ENCODE results near the gene AFAP1.

The AFAP1 gene

GRCh38 chr4:7841071-7841470 is 98.6 kb downstream of the AFAP1 start:
- no peak for DNase-seq (ENCODE audit: low spot score)

DNA sequence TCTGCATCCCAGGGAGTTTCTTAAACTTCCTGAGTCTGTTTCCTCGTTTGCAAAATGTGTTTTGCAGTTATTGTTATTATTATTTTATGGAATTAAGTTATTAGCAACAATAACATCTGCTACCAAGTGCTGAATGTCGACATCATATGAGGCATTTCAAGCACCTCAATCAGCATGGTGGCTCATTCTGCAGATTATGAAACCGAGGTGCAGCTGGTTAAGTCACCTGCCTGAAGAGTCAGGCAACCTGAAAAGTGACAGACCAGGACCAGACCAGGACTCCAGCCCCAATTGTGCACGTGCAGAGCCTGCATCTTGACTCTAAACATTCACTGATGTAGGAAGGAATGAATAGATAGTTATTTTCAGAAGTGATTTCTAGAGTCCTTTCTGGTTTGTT is 99.8 kb downstream of the AFAP1 start:
- DNase-seq (ENCODE audit: low spot score): no peak

- DNase-seq (ENCODE audit: low spot score): no peak
Measured at GRCh38 chr4:7838136-7838782, 101.4 kb downstream of the AFAP1 start.

DNA sequence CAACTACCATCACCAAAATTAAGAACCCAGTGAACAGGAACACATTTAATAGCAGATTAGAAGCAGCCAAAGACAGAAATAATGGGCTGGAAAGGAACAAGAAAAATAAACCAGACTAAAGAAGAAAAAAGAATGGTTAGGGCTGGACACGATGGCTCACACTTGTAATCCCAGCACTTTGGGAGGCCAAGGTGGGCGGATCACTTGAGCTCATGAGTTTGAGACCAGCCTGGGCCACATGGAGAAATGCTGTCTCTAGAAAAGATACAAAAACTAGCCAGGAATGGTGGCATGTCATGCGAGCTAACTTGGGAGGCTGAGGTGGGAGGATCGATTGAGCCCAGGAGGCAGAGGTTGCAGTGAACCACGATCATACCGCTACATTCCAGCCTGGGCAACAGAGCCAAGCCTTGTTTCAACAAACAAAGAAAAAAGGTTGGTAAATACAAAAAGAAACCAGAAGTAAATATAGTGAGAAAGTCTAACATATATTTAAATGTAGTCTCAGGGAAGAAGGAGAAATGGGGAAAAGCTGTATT is 102.0 kb downstream of the AFAP1 start:
- DNase-seq (ENCODE audit: low spot score): no peak

DNA sequence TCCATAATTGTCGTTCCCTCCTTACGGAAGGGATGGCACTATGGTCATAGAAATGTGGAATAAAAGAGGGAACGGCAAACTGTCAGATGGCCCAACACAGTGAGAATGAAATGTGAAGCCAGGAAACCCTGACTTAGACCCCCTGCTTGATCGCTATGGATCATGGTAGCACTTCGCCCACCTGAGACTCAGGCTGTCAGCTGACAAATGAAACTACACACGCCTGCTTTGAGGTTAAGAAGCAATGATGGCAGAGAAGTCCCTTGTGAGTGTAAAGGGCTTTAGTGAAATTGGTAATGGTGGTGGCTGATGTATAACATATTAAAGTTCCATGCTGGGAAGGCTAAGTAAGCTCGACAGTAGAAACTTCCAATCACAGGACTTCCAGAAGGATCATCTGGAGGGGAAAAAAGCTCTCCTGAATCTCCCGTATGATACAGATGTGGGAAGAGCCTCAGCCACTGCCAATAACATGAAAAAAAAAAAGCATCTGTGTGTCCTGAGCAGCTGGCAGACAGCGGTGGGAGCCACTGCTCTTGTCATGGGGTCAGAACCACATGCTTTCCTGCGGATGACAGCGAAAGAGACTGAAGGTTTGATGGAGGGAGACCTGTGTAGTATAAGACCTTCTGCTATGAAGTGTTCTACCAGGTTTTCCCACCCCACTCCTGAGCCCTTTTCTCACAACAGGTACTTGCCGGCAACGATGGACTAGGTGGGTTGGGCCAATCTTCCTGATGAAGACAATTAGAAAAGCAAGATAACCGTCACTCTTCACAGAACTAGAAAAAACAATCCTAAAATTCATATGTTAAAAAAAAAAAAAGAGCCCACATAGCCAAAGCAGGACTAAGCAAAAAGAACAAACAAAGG is 107.6 kb downstream of the AFAP1 start:
- DNase-seq (ENCODE audit: low spot score): no peak

- no peak for DNase-seq (ENCODE audit: low spot score)
Measured at GRCh38 chr4:7831330-7831729, 108.3 kb downstream of the AFAP1 start.

- no peak for DNase-seq (ENCODE audit: low spot score)
Measured at GRCh38 chr4:7830747-7831146, 108.9 kb downstream of the AFAP1 start.

DNA sequence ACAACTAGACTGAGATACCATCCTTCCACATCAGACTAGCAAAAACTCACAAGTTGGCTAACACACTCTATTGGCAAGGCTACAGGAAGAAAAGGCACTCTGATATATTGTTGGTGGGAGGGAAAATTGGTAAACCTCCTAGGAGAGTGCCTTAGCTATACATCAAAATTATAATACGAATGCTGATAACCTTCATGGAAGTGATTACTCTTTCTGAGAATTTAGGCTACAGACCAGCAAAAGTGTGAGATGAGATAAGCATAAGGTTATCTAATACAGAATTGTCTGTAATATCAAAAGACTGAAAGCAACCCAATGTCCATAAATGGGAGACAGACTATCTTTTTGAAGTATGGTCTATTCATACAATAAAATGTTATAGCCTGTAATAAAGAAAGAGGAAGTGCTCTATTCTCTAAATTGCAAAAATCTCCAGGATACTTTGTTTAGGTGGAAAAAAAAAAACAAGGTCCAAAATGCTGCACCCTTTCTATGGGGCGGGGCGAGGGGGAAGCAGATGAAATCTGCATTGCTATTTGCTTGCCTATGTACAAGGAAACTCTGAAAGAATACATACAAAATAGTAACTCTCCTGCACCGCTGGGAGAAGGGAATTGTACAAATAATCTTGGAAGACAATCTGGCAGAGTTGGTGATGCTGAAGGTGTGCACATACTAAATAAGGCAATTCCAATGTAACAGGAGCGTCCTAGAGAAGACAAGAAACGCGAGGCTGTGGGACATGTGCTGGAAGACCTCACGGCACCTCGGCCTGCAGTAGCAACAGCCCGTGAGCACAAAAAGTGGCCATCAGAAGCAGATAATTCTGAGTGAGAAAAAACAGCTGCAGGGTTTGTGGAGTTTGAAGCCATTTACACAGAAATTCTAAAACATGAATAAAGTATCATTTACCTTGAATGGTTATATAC is 109.7 kb downstream of the AFAP1 start:
- DNase-seq (ENCODE audit: low spot score): no peak

- DNase-seq (ENCODE audit: low spot score): no peak
Measured at GRCh38 chr4:7828793-7829301, 110.8 kb downstream of the AFAP1 start.

- no peak for DNase-seq (ENCODE audit: low spot score)
Measured at GRCh38 chr4:7828011-7828720, 111.5 kb downstream of the AFAP1 start.

DNA sequence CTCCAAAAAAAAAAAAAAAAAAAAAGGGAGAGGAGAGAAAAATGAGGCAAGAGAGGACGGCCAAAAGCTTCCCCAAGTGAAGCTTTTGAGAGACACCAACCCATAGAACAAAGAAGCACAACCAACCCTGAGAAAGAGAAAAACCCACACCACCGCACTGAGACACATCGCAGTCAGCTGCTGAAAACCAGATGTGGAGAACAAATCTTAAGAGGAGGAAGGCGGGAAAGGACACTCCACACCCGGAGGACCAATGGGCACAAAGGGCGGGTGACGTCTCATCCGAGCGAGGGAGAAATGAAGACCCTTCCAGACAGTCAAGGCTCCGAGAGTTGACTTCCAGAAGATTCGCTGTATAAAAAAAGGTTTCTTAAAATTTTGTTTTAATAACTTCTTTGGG is 112.1 kb downstream of the AFAP1 start:
- no peak for DNase-seq (ENCODE audit: low spot score)

DNA sequence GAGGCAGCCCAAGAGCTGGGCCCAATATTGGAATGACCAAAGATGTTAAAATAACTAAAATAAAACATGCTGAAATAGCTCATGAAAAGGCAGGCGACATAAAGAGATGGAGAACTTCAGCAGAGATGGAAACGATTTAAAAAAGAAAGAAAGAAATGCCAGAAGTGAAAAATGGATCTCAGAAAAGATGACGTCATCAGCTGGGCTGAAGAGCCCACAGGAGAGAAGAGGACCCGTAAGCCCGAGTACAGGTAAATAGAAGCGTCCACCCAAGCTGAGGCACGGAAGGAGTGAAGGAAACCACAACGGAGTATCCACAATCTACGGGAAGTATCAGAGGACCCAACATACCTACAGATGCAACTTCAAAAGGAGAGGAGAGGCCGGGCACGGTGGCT is 112.8 kb downstream of the AFAP1 start:
- no peak for DNase-seq (ENCODE audit: low spot score)

DNA sequence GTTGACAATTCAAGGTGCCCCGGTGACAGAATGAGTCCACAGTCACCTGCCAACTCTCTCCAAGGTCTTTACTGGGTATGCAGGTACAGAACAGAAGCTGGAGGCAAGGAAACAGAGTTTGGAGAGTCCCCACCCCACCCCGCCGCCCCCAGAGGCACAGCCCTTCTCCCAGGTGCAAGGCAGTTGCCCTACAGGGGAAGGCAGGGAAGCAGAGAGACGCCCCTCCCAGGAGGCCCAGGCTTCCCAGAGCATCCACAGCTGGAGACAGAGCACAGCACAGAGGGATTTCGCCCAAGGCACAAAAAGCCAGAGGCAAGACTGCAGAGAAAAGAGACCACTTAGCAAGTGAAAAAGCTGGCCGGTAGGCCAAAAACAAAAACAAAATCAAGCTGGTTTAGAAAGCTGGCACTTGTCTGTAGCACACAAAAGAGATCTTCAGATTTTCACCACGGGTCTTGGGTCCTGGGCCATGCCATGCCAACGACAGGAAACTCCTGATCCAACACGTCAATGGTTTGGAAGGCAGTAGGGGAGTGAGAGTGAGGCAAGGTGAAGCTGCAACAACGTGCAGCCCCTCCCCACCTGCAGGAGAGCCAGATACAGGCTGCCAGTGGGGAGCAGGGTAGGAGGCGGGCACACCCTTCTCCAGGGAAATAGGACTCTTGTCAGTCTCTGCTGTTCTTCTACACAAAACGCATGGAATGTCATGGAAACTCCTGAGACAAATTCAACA is 113.3 kb downstream of the AFAP1 start:
- no peak for DNase-seq (ENCODE audit: low spot score)

- no peak for DNase-seq (ENCODE audit: low spot score)
Measured at GRCh38 chr4:7824218-7824617, 115.4 kb downstream of the AFAP1 start.

- no peak for DNase-seq (ENCODE audit: low spot score)
Measured at GRCh38 chr4:7823416-7823824, 116.2 kb downstream of the AFAP1 start.

DNA sequence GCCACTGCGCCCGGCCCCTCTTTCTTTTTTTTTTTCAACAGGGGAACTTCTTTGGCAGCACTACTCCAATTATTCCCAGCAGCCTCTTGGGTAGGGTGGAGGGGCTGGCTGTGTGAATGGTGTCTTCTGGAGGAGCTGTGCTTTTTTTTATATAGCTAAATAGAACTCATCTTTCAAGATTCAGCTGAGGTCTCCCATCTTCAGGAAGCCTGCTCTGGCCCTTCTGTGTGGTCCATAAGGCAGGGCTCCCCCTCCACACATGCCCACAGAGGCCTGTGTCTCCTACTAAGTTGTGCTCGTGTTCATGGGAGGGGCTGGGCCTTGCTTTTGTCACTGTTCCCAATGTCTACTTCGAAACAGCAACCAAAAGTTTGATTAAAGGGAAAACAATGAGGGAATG is 116.8 kb downstream of the AFAP1 start:
- no peak for DNase-seq (ENCODE audit: low spot score)

DNA sequence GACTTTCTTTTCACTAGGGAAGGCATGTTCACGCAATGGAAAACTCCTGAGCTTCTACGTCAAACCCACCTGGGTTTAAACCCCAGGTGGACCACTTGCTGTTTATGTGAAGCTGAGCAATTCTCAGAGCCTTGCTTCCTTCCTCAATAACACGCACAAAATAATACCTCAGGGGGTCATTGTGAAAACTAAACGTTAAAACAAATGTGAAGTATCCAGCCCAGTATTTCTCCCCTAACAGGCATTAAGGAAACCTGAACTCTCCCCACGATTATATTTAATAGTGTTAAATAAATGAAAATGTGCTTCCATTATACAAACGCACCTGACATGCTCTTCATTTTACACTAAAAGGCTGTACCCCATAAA is 117.5 kb downstream of the AFAP1 start:
- DNase-seq (ENCODE audit: low spot score): no peak

- DNase-seq (ENCODE audit: low spot score): no peak
Measured at GRCh38 chr4:7821245-7822136, 118.2 kb downstream of the AFAP1 start.

GRCh38 chr4:7820031-7820818 is 119.4 kb downstream of the AFAP1 start:
- DNase-seq (ENCODE audit: low spot score): no peak

Measured in germinal center (tissue), 1 donor.